ENCODE data around the gene LYG1.

- TF ChIP-seq, protein P1, sequence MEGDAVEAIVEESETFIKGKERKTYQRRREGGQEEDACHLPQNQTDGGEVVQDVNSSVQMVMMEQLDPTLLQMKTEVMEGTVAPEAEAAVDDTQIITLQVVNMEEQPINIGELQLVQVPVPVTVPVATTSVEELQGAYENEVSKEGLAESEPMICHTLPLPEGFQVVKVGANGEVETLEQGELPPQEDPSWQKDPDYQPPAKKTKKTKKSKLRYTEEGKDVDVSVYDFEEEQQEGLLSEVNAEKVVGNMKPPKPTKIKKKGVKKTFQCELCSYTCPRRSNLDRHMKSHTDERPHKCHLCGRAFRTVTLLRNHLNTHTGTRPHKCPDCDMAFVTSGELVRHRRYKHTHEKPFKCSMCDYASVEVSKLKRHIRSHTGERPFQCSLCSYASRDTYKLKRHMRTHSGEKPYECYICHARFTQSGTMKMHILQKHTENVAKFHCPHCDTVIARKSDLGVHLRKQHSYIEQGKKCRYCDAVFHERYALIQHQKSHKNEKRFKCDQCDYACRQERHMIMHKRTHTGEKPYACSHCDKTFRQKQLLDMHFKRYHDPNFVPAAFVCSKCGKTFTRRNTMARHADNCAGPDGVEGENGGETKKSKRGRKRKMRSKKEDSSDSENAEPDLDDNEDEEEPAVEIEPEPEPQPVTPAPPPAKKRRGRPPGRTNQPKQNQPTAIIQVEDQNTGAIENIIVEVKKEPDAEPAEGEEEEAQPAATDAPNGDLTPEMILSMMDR (IDR thresholded peaks at IDR 0.05; ENCODE audit: low read length) = no peak
- no peak for TF ChIP-seq EZH2 (optimal IDR thresholded peaks at IDR 0.05; ENCODE audit: low read depth, low read length)
Measured at GRCh38 chr2:99238599-99238998, 62.4 kb downstream of the LYG1 start.

Data from MM.1S (cell line).